Measurements from ENCODE around the gene CTSG. TPM values are rescaled to one million over a fixed set of nuclear protein-coding genes. Genes with fewer than 3 reads are reported as not detected.

Gene CTSG
- total RNA-seq, 1 experiment from 2014 or later: not detected

DNA sequence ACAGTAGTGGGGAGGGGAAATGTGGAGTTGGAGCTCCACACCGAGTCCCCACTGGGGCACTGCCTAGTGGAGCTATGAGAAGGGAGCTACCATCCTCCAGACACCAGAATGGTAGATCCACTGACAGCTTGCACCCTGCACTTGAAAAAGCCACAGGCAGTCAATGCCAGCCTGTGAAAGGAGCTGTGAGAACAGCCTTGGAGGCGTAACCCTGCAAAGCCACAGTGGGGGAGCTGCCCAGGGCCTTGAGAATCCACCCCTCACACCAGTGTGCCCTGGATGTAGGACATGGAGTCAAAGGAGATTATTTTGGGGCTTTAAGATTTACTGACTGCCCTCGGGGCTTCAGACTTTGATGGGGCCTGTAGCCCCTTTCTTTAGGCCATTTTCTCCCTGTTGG is 12.5 kb downstream of the CTSG start:
- H3K79me2 ChIP-seq (ENCODE audit: insufficient read depth, low read length): no peaks in the 10 kb centered on the region
- no peaks in the 10 kb centered on the region for H4K20me1 ChIP-seq (ENCODE audit: control insufficient read depth, insufficient read depth, insufficient read length)
- H3K14ac ChIP-seq (ENCODE audit: insufficient read depth, low read length): no peak overlapping the region
- no peak overlapping the region for H2BK5ac ChIP-seq (ENCODE audit: insufficient read length, low read length)
- H3K4me2 ChIP-seq (ENCODE audit: insufficient read depth, insufficient read length, low read length): no peak overlapping the region
- H3K18ac ChIP-seq (ENCODE audit: insufficient read length, low read depth, low read length): no peak overlapping the region
- H2BK120ac ChIP-seq (ENCODE audit: low read depth, low read length, poor library complexity, severe bottlenecking): no peak overlapping the region
- no peak overlapping the region for H3T11ph ChIP-seq (ENCODE audit: low read length)
- no peaks in the 10 kb centered on the region; the same call in 1 of the 2 replicates for H3K27me3 Mint-ChIP-seq (ENCODE audit: low read depth)
- no peaks in the 10 kb centered on the region for H3K23me2 ChIP-seq (ENCODE audit: insufficient read length, low read depth, low read length, poor library complexity, severe bottlenecking)
- no peaks in the 10 kb centered on the region for H3K27me3 ChIP-seq (ENCODE audit: insufficient read depth, low read length)
- H3K79me1 ChIP-seq (ENCODE audit: insufficient read depth, low read depth, low read length, poor library complexity, severe bottlenecking): no peaks in the 10 kb centered on the region
- no peak overlapping the region for H3K4ac ChIP-seq (ENCODE audit: low read depth, low read length)
- peaks cover 13% of the 10 kb centered on the region for H3K9me3 ChIP-seq (ENCODE audit: control insufficient read depth, low read depth, low read length)
- H2BK15ac ChIP-seq (ENCODE audit: low read depth, low read length): no peak overlapping the region
- H3K27ac ChIP-seq (ENCODE audit: insufficient read length, low read depth, low read length): no peak overlapping the region
- no peak overlapping the region for H2BK12ac ChIP-seq (ENCODE audit: insufficient read length, low read depth, low read length)
- H3K56ac ChIP-seq (ENCODE audit: insufficient read length, low read depth, low read length): no peak overlapping the region
- TF ChIP-seq, protein P1, sequence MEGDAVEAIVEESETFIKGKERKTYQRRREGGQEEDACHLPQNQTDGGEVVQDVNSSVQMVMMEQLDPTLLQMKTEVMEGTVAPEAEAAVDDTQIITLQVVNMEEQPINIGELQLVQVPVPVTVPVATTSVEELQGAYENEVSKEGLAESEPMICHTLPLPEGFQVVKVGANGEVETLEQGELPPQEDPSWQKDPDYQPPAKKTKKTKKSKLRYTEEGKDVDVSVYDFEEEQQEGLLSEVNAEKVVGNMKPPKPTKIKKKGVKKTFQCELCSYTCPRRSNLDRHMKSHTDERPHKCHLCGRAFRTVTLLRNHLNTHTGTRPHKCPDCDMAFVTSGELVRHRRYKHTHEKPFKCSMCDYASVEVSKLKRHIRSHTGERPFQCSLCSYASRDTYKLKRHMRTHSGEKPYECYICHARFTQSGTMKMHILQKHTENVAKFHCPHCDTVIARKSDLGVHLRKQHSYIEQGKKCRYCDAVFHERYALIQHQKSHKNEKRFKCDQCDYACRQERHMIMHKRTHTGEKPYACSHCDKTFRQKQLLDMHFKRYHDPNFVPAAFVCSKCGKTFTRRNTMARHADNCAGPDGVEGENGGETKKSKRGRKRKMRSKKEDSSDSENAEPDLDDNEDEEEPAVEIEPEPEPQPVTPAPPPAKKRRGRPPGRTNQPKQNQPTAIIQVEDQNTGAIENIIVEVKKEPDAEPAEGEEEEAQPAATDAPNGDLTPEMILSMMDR (conservative IDR thresholded peaks at IDR 0.05): no peak
- H4K5ac ChIP-seq (ENCODE audit: insufficient read length, low read depth, low read length): no peak overlapping the region
- H2AFZ ChIP-seq (ENCODE audit: low read length): no peak overlapping the region
- H2AK5ac ChIP-seq (ENCODE audit: insufficient read length, low read length): no peak overlapping the region
- no peak for DNase-seq
- no peak overlapping the region for H4K91ac ChIP-seq (ENCODE audit: insufficient read length, low read depth, low read length)
- H3K36me3 Mint-ChIP-seq (ENCODE audit: insufficient read depth in 1 of 3, low read depth in 3 of 3): peaks cover 6 to 28% (median 6%) of the 10 kb centered on the region in 3 experiments; a peak in 5 of 7 replicates
- no CpG with 5 or more reads among the region's 3 CpGs for WGBS (ENCODE audit: extremely low coverage, insufficient read length, low lambda C conversion rate)
- H3K4me3 Mint-ChIP-seq: no peak overlapping the region
- H3K27ac Mint-ChIP-seq: no peak overlapping the region
- H2BK20ac ChIP-seq (ENCODE audit: low read depth, low read length, poor library complexity, severe bottlenecking): no peak overlapping the region
- no peak overlapping the region for H4K8ac ChIP-seq (replicated peaks; ENCODE audit: insufficient read length, low read depth, low read length)
- peaks cover 25 to 94% of the 10 kb centered on the region in 2 experiments for H3K9me3 Mint-ChIP-seq
- H3K23ac ChIP-seq (ENCODE audit: insufficient read length, low read depth, low read length): no peak overlapping the region
- H3K4me1 ChIP-seq (ENCODE audit: insufficient read depth, low read length): no peaks in the 10 kb centered on the region
- H3K9ac ChIP-seq (ENCODE audit: extremely low read depth, insufficient read length, low read length): no peak overlapping the region
- no peaks in the 10 kb centered on the region for H3K4me1 Mint-ChIP-seq

Data from H9 (cell line).